ENCODE data around the gene SALL3. TPM values are rescaled to one million over a fixed set of nuclear protein-coding genes. Genes with fewer than 3 reads are reported as not detected.

Gene SALL3
- total RNA-seq, 1 donor from 2014 or later = under 0.01 TPM

- no peak for DNase-seq
Observed at GRCh38 chr18:78965917-78966792, 13.5 kb upstream of the SALL3 start.

- DNase-seq = no peak
Observed at GRCh38 chr18:78966793-78967106, 12.9 kb upstream of the SALL3 start.

GRCh38 chr18:78967692-78968091 is 11.9 kb upstream of the SALL3 start:
- no peak for DNase-seq

GRCh38 chr18:78969574-78970315 is 9.9 kb upstream of the SALL3 start:
- no peak for DNase-seq

GRCh38 chr18:78970774-78971333 is 8.8 kb upstream of the SALL3 start:
- DNase-seq = no peak

GRCh38 chr18:78971511-78972245 is 7.9 kb upstream of the SALL3 start:
- DNase-seq = no peak

- DNase-seq = no peak
Observed at GRCh38 chr18:78972385-78972918, 7.2 kb upstream of the SALL3 start.

- DNase-seq = no peak
Observed at GRCh38 chr18:78972930-78973331, 6.7 kb upstream of the SALL3 start.

GRCh38 chr18:78973357-78974083 is 6.1 kb upstream of the SALL3 start:
- no peak for DNase-seq

- DNase-seq = no peak
Observed at GRCh38 chr18:78974115-78974761, 5.4 kb upstream of the SALL3 start.

- no peak for DNase-seq
Observed at GRCh38 chr18:78975292-78975691, 4.3 kb upstream of the SALL3 start.

GRCh38 chr18:78975699-78976335 is 3.8 kb upstream of the SALL3 start:
- no peak for DNase-seq

GRCh38 chr18:78976765-78977636 is 2.6 kb upstream of the SALL3 start:
- no peak for DNase-seq

GRCh38 chr18:78977637-78978348 is 1.8 kb upstream of the SALL3 start:
- no peak for DNase-seq

GRCh38 chr18:78978349-78979055 is 1.1 kb upstream of the SALL3 start:
- DNase-seq = no peak

- no peak for DNase-seq
Observed at GRCh38 chr18:78979056-78979729, 425 bp upstream of the SALL3 start.

GRCh38 chr18:78980279-78980771 is 707 bp downstream of the SALL3 start:
- no peak for DNase-seq

All from dermis blood vessel endothelial cell (primary cell).